ENCODE results near the gene FARP1.

GRCh38 chr13:98353750-98354149, 210.9 kb downstream of the FARP1 start:
- TF ChIP-seq, protein P1, sequence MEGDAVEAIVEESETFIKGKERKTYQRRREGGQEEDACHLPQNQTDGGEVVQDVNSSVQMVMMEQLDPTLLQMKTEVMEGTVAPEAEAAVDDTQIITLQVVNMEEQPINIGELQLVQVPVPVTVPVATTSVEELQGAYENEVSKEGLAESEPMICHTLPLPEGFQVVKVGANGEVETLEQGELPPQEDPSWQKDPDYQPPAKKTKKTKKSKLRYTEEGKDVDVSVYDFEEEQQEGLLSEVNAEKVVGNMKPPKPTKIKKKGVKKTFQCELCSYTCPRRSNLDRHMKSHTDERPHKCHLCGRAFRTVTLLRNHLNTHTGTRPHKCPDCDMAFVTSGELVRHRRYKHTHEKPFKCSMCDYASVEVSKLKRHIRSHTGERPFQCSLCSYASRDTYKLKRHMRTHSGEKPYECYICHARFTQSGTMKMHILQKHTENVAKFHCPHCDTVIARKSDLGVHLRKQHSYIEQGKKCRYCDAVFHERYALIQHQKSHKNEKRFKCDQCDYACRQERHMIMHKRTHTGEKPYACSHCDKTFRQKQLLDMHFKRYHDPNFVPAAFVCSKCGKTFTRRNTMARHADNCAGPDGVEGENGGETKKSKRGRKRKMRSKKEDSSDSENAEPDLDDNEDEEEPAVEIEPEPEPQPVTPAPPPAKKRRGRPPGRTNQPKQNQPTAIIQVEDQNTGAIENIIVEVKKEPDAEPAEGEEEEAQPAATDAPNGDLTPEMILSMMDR (IDR thresholded peaks at IDR 0.05): no peak
- TF ChIP-seq POLR2A (IDR thresholded peaks at IDR 0.05) (no peak), POLR2AphosphoS5 (IDR thresholded peaks at IDR 0.05; ENCODE audit: insufficient read depth in 1 of 2, low read depth in 1 of 2) (no peak)
